PFSK-1 (cell line): Measurements from ENCODE around the gene PADI1.

Source experiments
- FOXP2 ChIP-seq: optimal IDR thresholded peaks from 2 replicates; pipeline ENCODE3; 2011; ENCODE audit warnings: borderline replicate concordance, control low read depth, inconsistent platforms; ENCODE audit not compliant: insufficient read depth; ENCODE audit errors: extremely low read length, extremely low read depth
- POLR2AphosphoS5 ChIP-seq: IDR thresholded peaks from 2 replicates; pipeline ENCODE4 v1.6.1; 2012; ENCODE audit warnings: low read depth, mild to moderate bottlenecking, control low read depth, low read length, moderate library complexity
- REST ChIP-seq, 2 experiments: IDR thresholded peaks; 2 replicates each; pipeline versions ENCODE4 v1.6.1 to v1.8.0; 2011 to 2012; ENCODE audit warnings: low read depth in 2 of 2, low read length in 2 of 2, control low read depth in 1 of 2, inconsistent platforms in 1 of 2, mild to moderate bottlenecking in 1 of 2, moderate library complexity in 1 of 2; ENCODE audit not compliant: insufficient read depth in 1 of 2
- SIN3A ChIP-seq: IDR thresholded peaks from 2 replicates; pipeline ENCODE4 v1.6.1; 2012; ENCODE audit warnings: mild to moderate bottlenecking, low read length, moderate library complexity, borderline replicate concordance; ENCODE audit not compliant: insufficient read depth
- TAF1 ChIP-seq: IDR thresholded peaks from 2 replicates; pipeline ENCODE4 v1.6.1; 2012; ENCODE audit warnings: low read length, control low read depth, borderline replicate concordance; ENCODE audit not compliant: insufficient read depth

Gene PADI1

GRCh38 chr1:17189632-17189990 lies 15.3 kb upstream of the PADI1 start:
- TF ChIP-seq FOXP2 (no peak), REST (IDR thresholded peaks at IDR 0.05; ENCODE audit: insufficient read depth in 1 of 2, low read depth in 2 of 2, low read length in 2 of 2) (no peak), TAF1 (no peak), SIN3A (no peak), POLR2AphosphoS5 (no peak)

GRCh38 chr1:17190010-17190995 lies 14.6 kb upstream of the PADI1 start:
- TF ChIP-seq SIN3A (no peak), TAF1 (no peak), REST (IDR thresholded peaks at IDR 0.05; ENCODE audit: insufficient read depth in 1 of 2, low read depth in 2 of 2, low read length in 2 of 2) (no peak), POLR2AphosphoS5 (no peak), FOXP2 (no peak)

GRCh38 chr1:17191990-17192242 lies 13.0 kb upstream of the PADI1 start:
- TF ChIP-seq SIN3A (no peak), FOXP2 (no peak), POLR2AphosphoS5 (no peak), TAF1 (no peak), REST (IDR thresholded peaks at IDR 0.05; ENCODE audit: insufficient read depth in 1 of 2, low read depth in 2 of 2, low read length in 2 of 2) (no peak)

- TF ChIP-seq POLR2AphosphoS5 (no peak), TAF1 (no peak), SIN3A (no peak), REST (IDR thresholded peaks at IDR 0.05; ENCODE audit: insufficient read depth in 1 of 2, low read depth in 2 of 2, low read length in 2 of 2) (no peak), FOXP2 (no peak)
Observed at GRCh38 chr1:17192394-17193221, 12.3 kb upstream of the PADI1 start.
